HG02588 (cell line): Measurements from ENCODE around the gene RNF13.

Experiments used
- ATAC-seq: cut with Tn5 transposase; IDR thresholded peaks from one replicate; pipeline ENCODE4 v1.9.1; 2021; ENCODE audit warnings: mild to moderate bottlenecking, moderate library complexity; ENCODE audit not compliant: unreplicated experiment

Gene RNF13, protein sequence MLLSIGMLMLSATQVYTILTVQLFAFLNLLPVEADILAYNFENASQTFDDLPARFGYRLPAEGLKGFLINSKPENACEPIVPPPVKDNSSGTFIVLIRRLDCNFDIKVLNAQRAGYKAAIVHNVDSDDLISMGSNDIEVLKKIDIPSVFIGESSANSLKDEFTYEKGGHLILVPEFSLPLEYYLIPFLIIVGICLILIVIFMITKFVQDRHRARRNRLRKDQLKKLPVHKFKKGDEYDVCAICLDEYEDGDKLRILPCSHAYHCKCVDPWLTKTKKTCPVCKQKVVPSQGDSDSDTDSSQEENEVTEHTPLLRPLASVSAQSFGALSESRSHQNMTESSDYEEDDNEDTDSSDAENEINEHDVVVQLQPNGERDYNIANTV

DNA sequence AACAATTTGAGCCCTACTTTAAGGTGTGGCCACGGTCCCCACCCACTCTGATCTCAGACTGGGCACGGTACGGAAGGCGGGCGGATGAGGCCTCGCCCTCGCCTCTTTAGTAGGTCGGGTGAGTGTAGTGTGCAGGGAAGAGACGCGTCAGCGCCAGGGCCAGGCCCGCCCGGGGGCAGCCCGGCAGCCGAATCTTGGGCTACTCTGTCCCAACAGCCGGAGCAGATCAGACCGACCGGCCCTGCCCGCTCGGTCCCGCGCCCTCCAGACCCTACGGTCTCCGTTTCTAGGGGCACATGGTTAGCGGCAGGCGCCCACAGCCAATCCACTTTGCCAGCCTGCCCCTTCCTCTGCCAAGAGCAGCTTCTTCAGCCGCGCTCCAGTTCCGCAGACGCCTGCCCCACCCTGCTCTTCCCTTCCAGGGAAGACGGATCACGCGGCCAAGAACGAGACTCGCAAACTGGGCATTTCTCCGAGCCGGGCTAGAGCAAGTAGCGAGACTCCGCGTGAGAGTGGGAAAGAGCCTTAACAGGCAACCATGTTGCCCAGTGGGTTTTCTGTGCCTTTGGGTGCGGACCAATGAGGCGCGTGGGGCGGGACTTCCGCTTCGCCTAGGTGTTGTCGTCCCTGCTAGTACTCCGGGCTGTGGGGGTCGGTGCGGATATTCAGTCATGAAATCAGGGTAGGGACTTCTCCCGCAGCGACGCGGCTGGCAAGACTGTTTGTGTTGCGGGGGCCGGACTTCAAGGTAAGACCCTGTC is at the start of gene RNF13:
RNF13 (plus strand) TSS at position 610 of the 761 bp plus-strand sequence. CDS start 32,812 bp downstream, outside the sequence.
- ATAC-seq: peak; percentile 90

DNA sequence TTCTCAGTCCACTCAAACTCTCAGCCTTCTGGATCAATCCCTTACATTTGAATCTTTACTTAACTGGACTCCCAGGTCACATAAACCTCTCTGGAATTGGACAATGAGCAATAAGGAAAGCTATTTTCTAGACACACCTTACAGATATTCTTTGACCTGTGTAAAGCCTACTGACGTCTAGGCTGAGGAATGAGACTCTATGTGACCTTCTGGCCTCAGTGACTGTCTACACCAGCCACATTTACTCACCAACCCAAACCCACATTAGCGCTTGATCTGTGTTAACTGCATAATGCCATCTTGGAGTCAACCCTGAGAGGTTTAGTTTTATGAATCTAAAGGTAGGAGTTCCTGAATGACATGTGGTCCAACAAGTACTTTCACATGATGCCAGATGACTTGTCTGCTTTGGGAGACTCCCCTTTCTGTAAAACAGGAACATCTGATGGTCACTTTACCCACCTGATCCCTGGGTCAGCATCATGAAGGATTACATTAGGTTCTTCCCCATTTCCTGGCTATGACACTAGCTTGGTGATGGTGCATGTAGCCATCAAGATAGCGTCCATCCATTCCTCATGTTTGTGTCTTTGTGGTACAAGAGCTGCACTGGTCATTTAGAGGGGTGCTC is 49.3 kb upstream of the RNF13 start:
- no peak for ATAC-seq

DNA sequence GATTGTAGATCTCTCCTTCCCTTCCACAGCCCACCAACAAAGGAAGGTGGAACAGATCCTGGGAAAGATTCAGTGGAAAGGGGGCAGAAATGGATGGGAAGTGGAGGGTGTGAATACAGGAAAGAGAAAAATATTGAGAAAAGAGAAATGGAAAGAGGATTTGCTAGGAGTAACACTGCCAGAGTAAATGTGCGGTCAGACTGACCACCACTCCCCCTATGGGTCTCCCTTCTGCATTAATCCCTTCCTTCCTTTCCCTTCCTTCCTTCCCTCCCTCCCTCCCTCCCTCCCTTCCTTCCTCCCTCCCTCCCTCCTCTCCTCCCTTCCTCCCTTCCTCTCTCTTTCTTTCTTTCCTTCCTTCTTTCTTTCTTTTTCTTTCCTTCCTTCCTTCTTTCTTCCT is 48.7 kb upstream of the RNF13 start:
- ATAC-seq: no peak

DNA sequence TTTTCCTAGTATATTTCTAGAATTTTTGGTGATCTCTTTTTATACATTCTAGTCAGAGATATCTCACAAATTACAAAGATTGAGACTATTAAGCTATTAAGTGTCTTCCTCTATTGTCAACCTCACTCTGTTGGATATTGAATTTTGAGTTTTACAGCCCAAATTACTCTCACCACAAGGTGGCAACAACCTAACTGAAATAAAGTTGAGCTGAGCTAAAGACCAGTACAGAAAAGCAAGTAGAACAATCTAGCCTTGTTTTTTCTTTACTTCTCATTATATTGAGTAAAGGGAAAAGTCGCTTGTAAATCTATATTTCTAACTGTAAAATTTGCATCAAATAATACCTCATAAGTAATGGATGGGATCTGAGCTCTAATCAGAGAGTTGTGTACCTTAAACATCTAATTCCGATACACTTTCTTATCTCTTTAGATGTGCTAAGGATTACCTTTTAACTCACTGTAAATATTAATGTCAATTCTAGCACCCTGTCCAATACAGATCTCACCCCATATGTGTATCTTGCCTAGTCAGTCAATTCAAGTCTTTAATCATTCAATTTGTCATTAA is 47.2 kb upstream of the RNF13 start:
- no peak for ATAC-seq

DNA sequence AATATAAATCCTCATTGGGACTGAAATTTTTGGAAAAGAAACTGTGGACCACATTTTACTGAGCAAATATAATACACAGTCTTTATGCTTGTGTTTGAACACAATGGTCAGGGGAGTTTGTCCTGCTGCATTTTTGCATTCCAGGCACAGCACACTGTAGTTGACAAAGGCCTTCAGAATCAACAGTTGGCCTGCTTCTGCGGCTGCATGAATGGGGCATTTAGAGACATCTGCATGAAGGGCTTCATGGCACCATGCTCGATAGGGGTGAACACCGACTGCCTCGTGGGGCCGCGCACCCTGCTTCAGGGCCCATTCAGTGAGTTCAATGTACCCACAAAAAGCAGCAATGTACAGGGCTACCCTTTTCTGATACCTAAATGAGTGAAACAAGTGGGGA is 45.3 kb upstream of the RNF13 start:
- no peak for ATAC-seq

DNA sequence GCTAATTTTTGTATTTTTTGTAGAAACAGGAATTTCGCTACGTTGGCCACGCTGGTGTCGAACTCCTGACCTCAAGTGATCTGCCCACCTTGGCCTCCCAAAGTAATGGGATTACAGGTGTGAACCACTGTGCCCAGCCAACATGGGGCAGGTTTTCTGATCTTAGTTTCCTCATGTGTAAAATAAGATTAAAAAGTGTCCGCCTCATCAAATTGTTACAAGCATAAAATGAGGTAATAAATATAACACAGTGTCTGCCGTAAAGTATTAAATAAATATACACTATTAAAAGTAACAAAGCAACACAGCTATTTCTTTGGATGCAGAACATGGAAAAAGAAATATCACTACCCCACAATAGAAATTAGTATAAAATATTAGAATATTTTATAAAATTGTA is 44.3 kb upstream of the RNF13 start:
- ATAC-seq: no peak

DNA sequence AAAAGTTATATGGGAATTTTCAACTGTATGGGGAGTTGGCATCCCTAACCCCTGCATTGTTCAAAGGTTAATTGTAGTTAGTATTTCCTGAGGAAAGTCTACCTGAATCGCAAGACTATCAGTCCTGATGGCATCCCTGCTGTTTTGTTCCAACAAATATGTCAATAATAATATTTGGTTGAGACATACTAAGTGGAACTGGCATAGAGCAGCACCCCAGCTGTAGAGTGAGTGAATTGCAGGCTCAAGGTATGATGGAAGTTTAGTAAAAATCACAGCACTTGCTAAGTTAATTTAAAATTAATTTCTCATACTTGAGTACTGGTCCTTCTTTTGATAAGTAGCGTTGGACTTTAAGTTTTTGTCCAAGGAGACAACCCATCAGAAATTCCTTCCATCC is 42.8 kb upstream of the RNF13 start:
- ATAC-seq: no peak

DNA sequence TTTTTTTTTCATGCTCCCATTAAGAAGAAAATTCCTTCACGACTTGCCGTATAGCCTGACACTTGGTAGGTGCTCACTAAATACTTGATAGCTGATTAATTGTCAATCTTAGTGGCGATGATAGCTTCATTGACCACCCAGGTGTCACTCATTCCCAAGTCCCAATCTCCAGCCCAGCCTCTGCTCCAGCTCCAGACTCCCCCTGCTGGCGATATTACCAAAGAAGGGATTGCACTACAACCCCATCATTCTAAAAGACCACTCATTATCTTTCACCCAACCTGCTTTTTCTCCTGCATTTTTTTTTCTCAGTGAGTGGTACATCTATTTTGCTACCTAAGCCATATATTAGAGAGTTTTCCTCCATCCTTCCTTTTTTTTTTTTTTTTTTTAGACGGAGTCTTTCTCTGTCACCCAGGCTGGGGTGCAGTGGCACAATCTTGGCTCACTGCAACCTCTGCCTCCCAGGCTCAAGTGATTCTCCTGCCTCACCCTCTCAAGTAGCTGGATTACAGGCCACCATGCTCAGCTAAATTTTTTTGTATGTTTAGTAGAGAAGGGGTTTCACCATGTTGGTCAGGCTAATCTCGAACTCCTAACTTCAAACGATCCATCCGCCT is 41.3 kb upstream of the RNF13 start:
- peak; percentile 45 for ATAC-seq

DNA sequence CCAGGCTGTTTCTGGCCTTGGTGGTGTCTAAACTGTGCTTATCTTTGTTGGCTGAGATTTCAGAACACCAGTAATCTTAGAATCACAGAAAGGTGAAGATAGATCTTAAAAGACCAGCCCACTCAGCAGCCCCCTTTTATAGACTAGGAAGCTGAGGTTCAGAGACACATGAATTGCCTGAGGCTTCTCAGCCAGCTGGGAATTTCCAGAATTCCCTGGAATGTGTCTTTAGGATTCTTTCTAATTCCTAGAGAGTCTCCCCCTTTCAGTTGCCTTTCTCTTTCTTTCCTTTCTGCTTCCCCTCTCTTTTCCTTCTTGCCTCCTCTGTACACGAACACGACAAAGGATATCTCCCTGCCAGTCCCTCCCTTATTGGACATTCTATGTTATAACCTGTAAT is 40.2 kb upstream of the RNF13 start:
- no peak for ATAC-seq

DNA sequence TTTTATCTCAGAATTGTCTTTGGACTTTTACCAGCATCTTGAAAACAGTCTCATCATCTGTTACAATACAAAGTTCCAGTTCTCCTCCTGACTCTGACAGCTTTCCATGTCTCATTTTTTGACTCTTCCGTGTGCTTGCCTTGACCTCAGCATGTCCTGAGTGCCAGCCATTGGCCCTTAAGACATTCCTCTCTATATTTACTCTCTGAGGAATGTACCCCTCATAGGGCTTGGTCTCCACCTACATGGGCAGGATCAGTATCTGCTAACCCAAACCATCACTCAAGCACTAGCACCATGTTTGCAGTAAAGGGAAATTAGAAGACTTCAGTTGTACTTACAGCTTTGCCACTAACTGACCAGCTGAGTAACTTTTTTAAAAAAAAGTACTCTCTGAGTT is 36.8 kb upstream of the RNF13 start:
- ATAC-seq: no peak

DNA sequence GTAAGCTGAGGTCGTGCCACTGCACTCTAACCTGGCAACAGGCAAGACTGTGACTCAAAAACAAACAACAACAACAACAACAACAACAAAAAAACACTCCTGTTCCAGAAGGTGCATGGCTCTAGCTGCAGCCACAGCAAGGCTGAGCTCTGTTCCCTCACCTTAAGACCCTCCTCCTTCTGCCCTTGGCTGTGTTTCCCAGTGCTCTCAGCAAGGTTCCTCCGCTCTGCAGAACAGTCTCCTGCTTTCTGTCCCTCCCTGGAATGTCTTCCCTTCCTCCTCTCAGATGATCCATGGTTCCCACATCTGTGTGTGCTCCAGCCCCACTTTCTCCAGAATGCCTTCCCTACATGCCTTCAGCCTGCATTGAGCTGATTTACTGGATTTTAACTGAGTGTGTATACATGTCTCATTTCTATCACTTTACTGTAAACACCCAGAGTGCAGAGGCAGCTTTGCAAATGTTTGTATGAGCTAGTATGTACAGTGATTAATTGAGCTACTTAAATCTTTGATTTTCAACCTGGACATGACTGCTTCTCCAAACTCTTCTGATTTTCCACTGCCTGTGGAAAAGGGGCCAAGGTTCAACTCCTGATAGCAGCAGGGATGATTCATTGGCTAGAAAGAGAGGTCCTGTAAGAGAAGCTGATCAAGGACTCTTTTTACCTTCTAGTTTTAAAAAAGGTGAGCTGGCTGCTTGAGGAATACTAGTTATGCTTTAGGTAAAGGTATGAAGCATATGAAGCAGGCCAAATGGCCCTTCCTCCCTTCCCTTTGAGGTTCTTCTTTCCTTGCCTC is 35.4 kb upstream of the RNF13 start:
- no peak for ATAC-seq

DNA sequence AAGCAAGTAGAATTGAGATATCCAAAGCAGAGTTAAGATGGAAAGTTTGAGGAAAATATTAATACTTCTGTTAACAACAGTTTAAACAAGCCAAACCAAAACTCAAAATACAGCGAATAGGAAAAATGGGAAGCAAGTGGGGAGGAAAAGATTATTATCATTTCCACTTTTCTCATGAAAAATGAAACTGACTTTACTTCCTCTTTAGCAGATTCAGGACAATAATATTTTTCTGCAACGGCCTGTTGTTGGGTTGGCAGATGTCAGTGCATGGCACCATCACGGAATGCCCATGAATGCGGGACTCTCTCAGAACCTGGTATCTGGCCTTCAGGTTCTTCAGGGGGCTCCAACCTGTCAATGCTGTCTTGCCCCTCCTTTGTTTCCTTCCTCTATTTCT is 31.8 kb upstream of the RNF13 start:
- no peak for ATAC-seq

DNA sequence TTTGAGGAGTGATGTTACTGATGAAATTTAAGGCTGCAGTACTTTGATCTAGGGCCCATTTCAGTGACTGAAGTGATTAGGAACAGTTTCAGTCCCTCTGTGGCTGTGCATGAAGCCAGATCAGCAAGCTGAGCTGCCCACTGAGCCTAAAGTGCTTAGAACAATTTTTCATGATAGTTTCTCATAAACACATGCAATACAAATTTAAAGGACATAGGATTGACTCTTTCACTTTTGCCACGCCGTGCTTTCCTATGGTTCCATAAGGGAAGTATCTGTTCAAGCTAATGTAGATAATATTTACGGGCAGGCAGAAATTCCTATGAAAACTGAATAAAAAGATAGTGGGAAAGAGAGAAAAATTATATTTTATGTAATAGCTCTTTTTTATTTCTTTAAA is 31.3 kb upstream of the RNF13 start:
- no peak for ATAC-seq

DNA sequence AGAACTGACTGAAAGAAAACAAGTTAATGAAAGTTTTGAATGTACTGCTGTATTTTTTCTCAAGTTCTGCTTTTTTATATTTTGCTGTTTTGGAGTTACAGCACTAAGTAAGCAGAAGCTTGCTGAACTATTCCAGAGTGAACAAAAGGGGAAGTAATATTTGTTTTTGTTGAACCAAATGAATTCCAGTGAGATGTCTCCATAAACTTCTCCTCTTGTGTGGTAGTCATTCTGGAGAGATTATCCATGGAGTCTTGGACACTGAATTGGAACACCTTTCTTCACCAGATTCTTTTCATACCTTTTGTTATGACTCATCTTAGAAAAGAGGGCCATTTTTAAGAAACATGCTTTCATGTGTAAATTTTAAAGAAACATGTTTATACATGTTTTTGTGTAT is 29.4 kb upstream of the RNF13 start:
- no peak for ATAC-seq

DNA sequence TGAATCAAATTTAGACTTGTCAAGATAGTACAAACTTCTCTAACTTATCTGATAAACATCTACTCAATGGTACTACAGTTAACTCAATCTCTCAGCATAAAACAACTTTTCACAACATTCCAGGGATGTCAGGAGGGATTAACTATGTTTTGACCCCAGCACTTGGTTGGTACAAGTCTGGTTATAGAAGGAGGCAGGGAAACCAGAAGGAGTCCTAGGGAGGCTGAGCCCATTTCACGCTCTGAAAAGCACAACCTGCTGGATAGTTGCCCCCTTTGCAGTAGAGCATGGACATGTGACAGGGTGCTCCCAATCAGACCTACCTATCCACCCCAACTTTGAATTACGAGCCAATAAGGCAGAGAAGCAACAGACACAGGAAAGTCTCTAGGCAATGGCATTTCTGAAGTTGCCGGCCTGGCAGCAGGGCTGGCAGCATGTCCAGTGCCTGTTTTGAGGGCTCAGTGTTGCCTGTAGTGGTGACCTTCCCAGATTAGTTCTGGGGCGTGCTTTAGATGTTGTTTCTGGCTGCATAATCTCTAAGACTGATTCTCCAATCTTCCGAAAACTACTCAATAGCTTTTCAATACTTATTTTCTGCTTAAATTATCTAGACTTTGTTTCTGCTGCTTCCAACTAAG is 28.8 kb upstream of the RNF13 start:
- no peak for ATAC-seq

DNA sequence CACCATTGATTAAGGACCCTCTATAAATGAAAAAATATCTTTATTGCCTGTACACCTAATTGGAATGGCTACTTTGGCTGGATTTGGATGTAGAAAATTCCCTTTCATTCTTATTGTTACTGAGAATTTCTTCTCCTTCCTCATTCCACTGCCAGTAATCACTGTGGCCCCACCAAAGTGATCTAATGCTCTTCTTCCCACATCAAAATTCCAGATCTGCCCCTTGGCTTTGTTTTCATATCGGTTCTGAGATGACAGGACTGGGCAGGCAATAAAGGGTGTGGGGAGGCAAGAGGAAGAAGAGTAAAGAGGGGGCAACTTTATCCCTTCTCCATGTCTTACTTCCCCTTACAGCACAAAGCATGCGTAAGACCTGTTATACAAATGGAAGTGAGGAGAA is 22.7 kb upstream of the RNF13 start:
- no peak for ATAC-seq

DNA sequence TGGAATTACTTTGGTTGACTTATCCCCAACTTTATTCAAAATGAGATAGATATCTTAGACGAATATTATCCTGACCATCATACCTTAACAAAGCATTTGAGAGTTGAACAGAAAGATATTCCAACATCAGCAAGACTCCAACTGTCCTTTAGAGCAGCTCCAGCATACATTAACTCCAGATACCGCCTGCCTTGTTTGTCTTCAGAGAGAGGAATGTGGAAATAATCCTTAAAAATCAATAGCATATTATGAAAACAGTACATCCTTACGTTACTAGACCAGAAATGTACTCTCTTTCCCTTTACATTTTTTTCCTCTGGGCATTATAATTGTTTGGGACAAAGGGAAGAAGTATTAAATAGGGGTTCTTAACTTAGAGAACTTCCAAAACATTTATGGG is 22.3 kb upstream of the RNF13 start:
- ATAC-seq: no peak

DNA sequence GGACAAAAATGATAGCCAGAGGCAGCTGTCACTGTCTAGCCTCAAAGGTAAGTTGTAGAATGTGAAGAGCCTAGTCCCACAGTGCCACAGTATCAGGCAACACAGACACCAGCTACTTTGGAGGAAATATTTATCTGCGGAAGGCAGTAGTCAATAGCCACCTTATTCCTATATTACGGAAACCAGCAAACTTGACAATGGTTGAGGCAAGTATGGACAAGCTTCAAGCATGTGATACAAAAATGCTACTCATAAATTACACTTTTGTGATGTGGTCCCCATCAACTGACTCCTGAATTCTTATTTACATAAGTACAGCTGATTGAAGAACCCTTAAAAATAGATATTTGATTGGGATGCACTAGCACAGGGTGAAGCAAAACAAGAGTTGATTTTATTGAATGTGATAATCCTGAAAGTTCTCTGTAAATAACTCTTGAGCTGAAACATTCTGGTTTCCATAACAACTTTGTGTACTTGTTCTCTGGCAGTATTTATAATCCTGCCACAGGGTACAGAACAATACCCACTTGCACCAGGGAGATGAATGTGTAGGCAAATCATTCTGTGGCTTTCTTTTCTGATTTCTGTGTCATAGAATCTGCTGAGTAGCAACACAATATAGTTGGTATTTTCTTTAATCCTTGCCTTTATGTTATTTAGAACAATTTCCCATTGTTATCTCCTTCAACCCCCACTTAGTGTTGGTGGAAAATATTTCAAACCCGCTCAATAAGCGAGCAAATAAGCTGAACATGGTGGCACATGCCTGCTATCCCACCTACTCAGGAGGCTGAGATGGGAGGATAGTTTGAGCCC is 20.4 kb upstream of the RNF13 start, which contains the start of gene ANKUB1:
ANKUB1 (minus strand) TSS at position 103 of the 819 bp plus-strand sequence. CDS start 188 bp downstream, outside the sequence.
- ATAC-seq: no peak

DNA sequence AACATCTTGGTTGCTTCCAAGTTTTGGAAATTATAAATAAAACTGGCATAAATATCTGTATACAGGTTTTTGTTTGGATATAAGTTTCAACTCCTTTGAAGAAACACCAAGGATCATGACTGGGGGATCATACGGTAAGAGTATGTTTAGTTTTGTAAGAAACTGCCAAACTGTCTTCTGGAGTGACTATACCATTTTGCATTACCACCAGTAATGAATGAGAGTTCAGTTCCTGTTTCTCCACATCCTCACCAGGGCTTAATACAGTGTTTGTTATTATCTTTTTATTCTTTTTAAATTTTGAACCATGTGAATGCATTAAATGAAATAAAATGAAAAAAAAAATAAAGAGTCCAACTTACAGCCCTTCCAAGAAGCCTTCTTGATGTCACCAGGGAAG is 17.0 kb upstream of the RNF13 start:
- no peak for ATAC-seq
